HepG2 (cell line): ENCODE measurements around the gene SRGAP2B. TPM values are rescaled to one million over a fixed set of nuclear protein-coding genes. Genes with fewer than 3 reads are reported as not detected.
"Not testable (repeated sequence)": the region's sequence is repeated elsewhere in the genome, so short reads cannot be mapped to it uniquely, and the experiment has no call there.

Experiments used
- ATAC-seq: fragments of 200-7000 bp; cut with Tn5 transposase; 3 replicates; pipeline ENCODE4 v1.9.1; 2020; ENCODE audit warnings: mild to moderate bottlenecking, moderate library complexity
- BruUV-seq: library from RNA; stranded (reverse); fragments of 400-500 nt; replicated peaks from 2 replicates; lab custom pipeline; 2021; lab: Mats Ljungman, UMichigan
- CTCF ChIA-PET: fragments of 300-600 bp; formaldehyde crosslinking; extraction: SDS; loops from one replicate; lab custom pipeline; 2021; ENCODE audit warnings: low total read pairs, inconsistent platforms, low intra/inter-chr PET ratio; lab: Yijun Ruan, JAX
- POLR2A ChIA-PET: fragments of 350-600 bp; sonication (Branson Sonifier 250); formaldehyde crosslinking; loops from one replicate; lab custom pipeline; 2020; ENCODE audit warnings: antibody characterized with exemption, inconsistent platforms; lab: Yijun Ruan, JAX
- DNase-seq: peaks from one replicate; pipeline ENCODE4 v3.0.0-alpha.2; 2015; ENCODE audit warnings: low spot score
- FAIRE-seq: peaks from 3 replicates; lab custom pipeline; 2011; peaks lifted over from hg19 to GRCh38; lab: Jason Lieb, UNC
- H2AFZ ChIP-seq: one replicate; pipeline ENCODE4 v1.6.1; 2011; ENCODE audit warnings: low read length, inconsistent platforms
- H3K27ac ChIP-seq: fragments of 300-600 bp; 3 replicates; pipeline ENCODE4 v1.8.0; 2011; ENCODE audit warnings: mixed run types, mild to moderate bottlenecking, mixed read lengths, low read length, inconsistent platforms; ENCODE audit not compliant: insufficient read depth; ENCODE audit errors: extremely low read length
- H3K27me3 ChIP-seq, 2 experiments: fragments of 200-600 bp in 1 of 2; 2 replicates in 1 of 2; 3 replicates in 1 of 2; pipeline versions ENCODE4 v1.6.0 to v1.8.0; 2011; ENCODE audit warnings: low read length in 2 of 2, mild to moderate bottlenecking in 2 of 2, moderate library complexity in 2 of 2, inconsistent platforms in 1 of 2; ENCODE audit not compliant: insufficient read depth in 2 of 2, control insufficient read depth in 1 of 2
- H3K36me3 ChIP-seq, 2 experiments: fragments of 200-600 bp in 1 of 2; replicated peaks in 1 of 2; 2 replicates in 1 of 2; 3 replicates in 1 of 2; pipeline versions ENCODE4 v1.5.1 to v1.8.0; 2011; ENCODE audit warnings: low read length in 2 of 2, inconsistent platforms in 1 of 2; ENCODE audit not compliant: insufficient read depth in 2 of 2, control insufficient read depth in 1 of 2
- H3K4me1 ChIP-seq: 2 replicates; pipeline ENCODE4 v1.5.1; 2012; ENCODE audit warnings: low read length, inconsistent platforms; ENCODE audit not compliant: insufficient read depth
- H3K4me2 ChIP-seq: 2 replicates; pipeline ENCODE4 v1.6.0; 2011; ENCODE audit warnings: low read depth, low read length, inconsistent platforms
- H3K4me3 ChIP-seq, 3 experiments: fragments of 200-600 bp in 1 of 3; sonication (generic), shearing (Covaris generic) in 1 of 3; replicated peaks in 1 of 3; 2 replicates each; pipeline ENCODE4 v1.5.1; 2011 to 2016; ENCODE audit warnings: low read length in 3 of 3, inconsistent platforms in 2 of 3, low read depth in 2 of 3, mild to moderate bottlenecking in 2 of 3, control low read depth in 1 of 3, mixed read lengths in 1 of 3; ENCODE audit not compliant: insufficient read depth in 1 of 3
- H3K79me2 ChIP-seq: one replicate; pipeline ENCODE4 v1.6.1; 2011; ENCODE audit warnings: low read length, inconsistent platforms; ENCODE audit not compliant: insufficient read depth
- H3K9ac ChIP-seq: 2 replicates; pipeline ENCODE4 v1.6.0; 2011; ENCODE audit warnings: mild to moderate bottlenecking, low read depth, low read length, inconsistent platforms; ENCODE audit not compliant: insufficient read depth
- H3K9me3 ChIP-seq: 2 replicates; pipeline ENCODE4 v1.5.1; 2012; ENCODE audit warnings: mild to moderate bottlenecking, low read length
- H4K20me1 ChIP-seq: 2 replicates; pipeline ENCODE4 v1.6.0; 2011; ENCODE audit warnings: inconsistent platforms, mild to moderate bottlenecking, low read length, moderate library complexity; ENCODE audit not compliant: insufficient read depth
- WGBS: methylation state at CpG from one replicate; pipeline ENCODE4 v1.1.6; 2017; ENCODE audit warnings: low lambda C conversion rate; 5-methylcytosine and 5-hydroxymethylcytosine counted together
- in situ Hi-C: cut with HindIII; loops from 2 replicates; pipeline ENCODE4 v1.10.0; 2017; ENCODE audit warnings: low pct_unique_long_range_greater_than_20kb; ENCODE audit not compliant: extremely low pct_ligation_motif_present
- intact Hi-C: fragments of 100-400 bp; cut with micrococcal nuclease; formaldehyde crosslinking; loops from one replicate; pipeline ENCODE4 v1.10.0; 2022; ENCODE audit not compliant: unreplicated experiment
- polyA plus RNA-seq, 8 experiments: library from polyadenylated mRNA; depleted of rRNA in 3 of 8; stranded (reverse) in 7 of 8; unstranded in 1 of 8; fragments of >200 nt; fragmentation: Illumina TruSeq in 4 of 8; extraction: Trizol in 4 of 8; gene quantifications; 2 replicates each; pipeline versions ENCODE4 v1.2.1 to v1.2.3, GENCODE V29; 2011 to 2016; ENCODE audit warnings: low read depth in 4 of 8, missing spikeins in 1 of 8, mixed read lengths in 1 of 8; ENCODE audit not compliant: insufficient read depth in 1 of 8
- total RNA-seq, 5 experiments: library from RNA; depleted of rRNA; stranded (reverse); fragments of >200 nt; fragmentation: Illumina TruSeq; extraction: Trizol; gene quantifications; 2 replicates each; pipeline ENCODE4 v1.2.3, GENCODE V29; 2016; ENCODE audit warnings: low read depth in 1 of 5

SRGAP2B gene
- total and polyA plus RNA-seq, 2 of the 13 experiments (the other 11 are each of a cell fraction or from before 2014, with no cell fraction given): 9.2 to 16.1 TPM

DNA sequence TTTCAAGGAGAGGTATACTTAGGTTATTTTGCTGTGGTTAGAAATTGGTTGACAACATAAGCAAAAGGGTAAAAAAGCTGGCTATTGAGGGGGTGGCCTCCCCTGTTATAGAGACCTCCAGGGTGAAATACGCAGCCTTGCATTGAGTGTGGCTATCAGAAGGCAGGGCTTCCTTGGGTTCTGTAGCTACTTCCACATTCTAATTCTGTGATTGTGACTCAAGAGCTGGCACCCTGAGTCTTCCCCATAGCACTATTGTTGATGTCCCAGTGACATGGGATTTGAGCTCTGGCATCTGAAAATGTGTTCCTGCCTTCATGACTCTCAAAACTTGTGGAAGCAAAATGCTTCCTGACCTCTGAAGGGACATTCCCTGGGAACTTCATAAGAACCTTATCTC lies 39.3 kb upstream of the SRGAP2B start:
- POLR2A ChIA-PET: not testable (repeated sequence)
- no CpG with 5 or more reads among the region's 1 CpG for WGBS

DNA sequence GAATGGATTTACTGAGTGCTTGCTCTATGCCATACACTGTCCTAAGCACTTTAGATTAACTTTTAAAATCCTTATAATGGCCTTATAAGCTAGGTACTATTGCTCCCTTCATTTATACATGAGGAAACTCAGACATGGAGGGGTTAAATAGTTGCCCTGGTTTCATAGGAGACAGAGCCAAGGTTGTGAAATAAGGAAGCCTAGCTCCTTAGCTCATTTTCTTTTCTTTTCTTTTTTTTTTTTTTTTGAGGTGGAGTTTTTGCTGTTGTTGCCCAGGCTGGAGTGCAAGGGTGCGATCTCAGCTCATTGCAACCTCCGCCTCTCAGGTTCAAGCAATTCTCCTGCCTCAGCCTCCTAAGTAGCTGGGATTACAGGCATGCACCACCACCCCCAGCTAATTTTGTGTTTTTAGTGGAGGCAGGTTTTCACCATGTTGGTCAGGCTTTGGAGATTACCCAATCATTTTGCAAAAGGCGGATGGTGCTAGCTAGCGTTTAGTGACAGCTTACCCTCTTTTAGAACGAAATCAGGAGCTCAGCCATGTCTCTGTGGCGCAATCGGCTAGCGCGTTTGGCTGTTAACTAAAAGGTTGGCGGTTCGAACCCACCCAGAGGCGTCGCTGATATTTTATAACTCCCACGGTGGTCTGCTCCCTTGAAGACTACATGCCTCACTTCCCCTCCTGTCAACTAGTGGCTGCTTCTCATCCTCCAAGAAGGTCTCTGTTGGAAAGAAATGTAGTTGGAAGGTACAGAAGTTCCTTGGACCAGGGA lies 33.8 kb upstream of the SRGAP2B start:
- H3K4me3 ChIP-seq, H3K4me2 ChIP-seq, H3K9ac ChIP-seq, ATAC-seq, intact Hi-C loops, DNase-seq, H2AFZ ChIP-seq, H3K9me3 ChIP-seq, H3K79me2 ChIP-seq, in situ Hi-C loops, BruUV-seq, POLR2A ChIA-PET, H4K20me1 ChIP-seq, CTCF ChIA-PET, FAIRE-seq, H3K27ac ChIP-seq, H3K36me3 ChIP-seq, H3K27me3 ChIP-seq, H3K4me1 ChIP-seq: not testable (repeated sequence)
- 36% methylated on average over 3 of the region's 14 CpGs for WGBS

More for the DNA sequence above, 39.3 kb upstream of the SRGAP2B start:
- H3K4me1 ChIP-seq, H3K4me2 ChIP-seq, in situ Hi-C loops, FAIRE-seq, H3K9ac ChIP-seq, H3K27ac ChIP-seq, CTCF ChIA-PET, BruUV-seq, intact Hi-C loops, H2AFZ ChIP-seq, ATAC-seq, H3K36me3 ChIP-seq, H4K20me1 ChIP-seq, H3K4me3 ChIP-seq, H3K79me2 ChIP-seq, H3K27me3 ChIP-seq, DNase-seq, H3K9me3 ChIP-seq: not testable (repeated sequence)

DNA sequence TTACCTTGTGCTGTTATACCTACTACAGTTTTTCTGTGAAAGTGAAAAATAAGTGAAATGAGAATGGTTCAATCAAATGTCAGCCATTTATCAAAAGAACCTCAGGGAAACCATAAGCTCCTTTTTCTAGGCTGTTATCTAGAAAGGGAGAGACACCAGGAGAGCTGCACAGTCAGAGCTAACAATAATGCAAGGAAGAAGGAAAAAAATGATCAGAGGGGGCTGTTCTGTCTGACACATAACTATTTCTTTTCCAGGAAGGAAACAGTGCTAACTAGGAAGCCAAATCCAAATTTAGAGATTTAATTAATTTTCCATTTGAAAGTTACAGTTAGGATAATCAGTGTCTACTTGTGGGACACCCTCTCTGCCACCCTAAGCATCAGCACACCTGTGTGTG lies 32.0 kb upstream of the SRGAP2B start:
- in situ Hi-C loops, H3K27me3 ChIP-seq, H3K9me3 ChIP-seq, H3K9ac ChIP-seq, CTCF ChIA-PET, H3K79me2 ChIP-seq, H3K27ac ChIP-seq, FAIRE-seq, DNase-seq, H3K4me2 ChIP-seq, H3K4me1 ChIP-seq, POLR2A ChIA-PET, H3K36me3 ChIP-seq, BruUV-seq, H3K4me3 ChIP-seq, H2AFZ ChIP-seq, intact Hi-C loops, H4K20me1 ChIP-seq, ATAC-seq: not testable (repeated sequence)

DNA sequence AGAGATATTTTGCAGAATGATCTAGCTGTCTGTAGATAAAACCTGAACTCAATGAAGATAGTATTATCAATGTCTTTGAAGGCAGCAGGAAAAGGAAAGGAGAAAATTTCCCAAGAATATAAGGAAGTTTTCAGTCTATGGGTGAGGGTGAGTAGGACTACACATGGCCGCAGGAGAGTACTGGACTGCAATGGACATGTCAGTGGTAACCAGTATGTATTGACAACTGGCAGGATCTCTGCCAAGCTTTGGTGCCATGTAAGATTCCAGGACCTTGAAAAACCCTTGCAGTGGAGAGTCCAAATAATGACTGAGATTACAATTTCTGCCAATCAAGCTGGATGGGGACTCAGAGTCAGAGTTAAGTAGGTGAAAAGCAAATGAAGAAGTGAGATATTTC lies 30.0 kb upstream of the SRGAP2B start:
- H3K4me1 ChIP-seq, ATAC-seq, BruUV-seq, in situ Hi-C loops, H3K9me3 ChIP-seq, CTCF ChIA-PET, DNase-seq, POLR2A ChIA-PET, H3K4me3 ChIP-seq, H2AFZ ChIP-seq, H3K4me2 ChIP-seq, FAIRE-seq, H3K27me3 ChIP-seq, H4K20me1 ChIP-seq, H3K36me3 ChIP-seq, H3K27ac ChIP-seq, H3K9ac ChIP-seq, intact Hi-C loops, H3K79me2 ChIP-seq: not testable (repeated sequence)
- WGBS: no CpG with 5 or more reads among the region's 1 CpG
